Measurements from ENCODE around the gene NEURL3.
"Not testable (repeated sequence)": the region's sequence is repeated elsewhere in the genome, so short reads cannot be mapped to it uniquely, and the experiment has no call there.

NEURL3 gene

GRCh38 chr2:96505231-96505889 lies at the start of gene NEURL3:
Gene NEURL3, minus strand, starts transcription at chr2:96505357. Its CDS starts 71 bp downstream, at chr2:96505286.
- DNase-seq = no peak

GRCh38 chr2:96554293-96555145 lies 49.4 kb upstream of the NEURL3 start:
- peak; percentile 40 to 48 for DNase-seq

GRCh38 chr2:96553957-96554292 lies 48.8 kb upstream of the NEURL3 start:
- DNase-seq = not testable (repeated sequence)

- no peak for DNase-seq
Observed at GRCh38 chr2:96553176-96553956, 48.2 kb upstream of the NEURL3 start.

- no peak for DNase-seq
Observed at GRCh38 chr2:96552315-96553175, 47.4 kb upstream of the NEURL3 start.

- no peak for DNase-seq
Observed at GRCh38 chr2:96551605-96552314, 46.6 kb upstream of the NEURL3 start.

GRCh38 chr2:96550787-96551604 lies 45.8 kb upstream of the NEURL3 start:
- no peak for DNase-seq

GRCh38 chr2:96549967-96550786 lies 45.0 kb upstream of the NEURL3 start:
- no peak for DNase-seq

- DNase-seq = no peak
Observed at GRCh38 chr2:96549466-96549785, 44.3 kb upstream of the NEURL3 start.

- no peak for DNase-seq
Observed at GRCh38 chr2:96548558-96549465, 43.7 kb upstream of the NEURL3 start.

GRCh38 chr2:96547731-96548171 lies 42.6 kb upstream of the NEURL3 start:
- no peak for DNase-seq

- DNase-seq = no peak
Observed at GRCh38 chr2:96547203-96547641, 42.1 kb upstream of the NEURL3 start.

GRCh38 chr2:96546797-96547196 lies 41.6 kb upstream of the NEURL3 start:
- no peak for DNase-seq

- DNase-seq = no peak
Observed at GRCh38 chr2:96546321-96546720, 41.2 kb upstream of the NEURL3 start.

- DNase-seq = no peak
Observed at GRCh38 chr2:96542357-96542977, 37.3 kb upstream of the NEURL3 start.

GRCh38 chr2:96541398-96542152 lies 36.4 kb upstream of the NEURL3 start:
- DNase-seq = no peak

GRCh38 chr2:96540136-96540535 lies 35.0 kb upstream of the NEURL3 start:
- DNase-seq = no peak

Data from AML-193 (cell line).